Transverse colon (tissue), 4 donors: ENCODE data around the gene L3MBTL4.

Experiments
- CTCF ChIP-seq, 5 experiments: fragments of 200-600 bp in 3 of 5; fragments of 450-650 bp in 2 of 5; sonication (generic) in 3 of 5; IDR thresholded peaks; 1 replicate in 2 of 5; 2 replicates in 3 of 5; pipeline ENCODE4 v1.5.1; 2016 to 2017; ENCODE audit warnings: antibody characterized with exemption in 5 of 5, inconsistent platforms in 3 of 5, mild to moderate bottlenecking in 2 of 5, moderate library complexity in 1 of 5
- EP300 ChIP-seq: sonication (generic); formaldehyde crosslinking; IDR thresholded peaks from one replicate; pipeline ENCODE4 v1.6.1; 2017; ENCODE audit warnings: antibody characterized with exemption, low read depth
- POLR2A ChIP-seq: fragments of 450-650 bp; IDR thresholded peaks from one replicate; pipeline ENCODE4 v1.6.1; 2016; ENCODE audit warnings: antibody characterized with exemption, mild to moderate bottlenecking, moderate library complexity
- POLR2AphosphoS5 ChIP-seq, 3 donors: sonication (generic); formaldehyde crosslinking; IDR thresholded peaks; one replicate each; pipeline ENCODE4 v1.6.1; 2016; ENCODE audit warnings: antibody characterized with exemption in 3 of 3

GRCh38 chr18:5943514-5943913 is 471.2 kb downstream of the L3MBTL4 start:
- TF ChIP-seq CTCF (IDR thresholded peaks at IDR 0.05) (no peak), POLR2A (no peak), POLR2AphosphoS5 (IDR thresholded peaks at IDR 0.05) (no peak), EP300 (no peak)
